HG02588 (cell line): Measurements from ENCODE around the gene B3GALT5.

Experiments used
- ATAC-seq: cut with Tn5 transposase; IDR thresholded peaks from one replicate; pipeline ENCODE4 v1.9.1; 2021; ENCODE audit warnings: mild to moderate bottlenecking, moderate library complexity; ENCODE audit not compliant: unreplicated experiment

Gene B3GALT5

DNA sequence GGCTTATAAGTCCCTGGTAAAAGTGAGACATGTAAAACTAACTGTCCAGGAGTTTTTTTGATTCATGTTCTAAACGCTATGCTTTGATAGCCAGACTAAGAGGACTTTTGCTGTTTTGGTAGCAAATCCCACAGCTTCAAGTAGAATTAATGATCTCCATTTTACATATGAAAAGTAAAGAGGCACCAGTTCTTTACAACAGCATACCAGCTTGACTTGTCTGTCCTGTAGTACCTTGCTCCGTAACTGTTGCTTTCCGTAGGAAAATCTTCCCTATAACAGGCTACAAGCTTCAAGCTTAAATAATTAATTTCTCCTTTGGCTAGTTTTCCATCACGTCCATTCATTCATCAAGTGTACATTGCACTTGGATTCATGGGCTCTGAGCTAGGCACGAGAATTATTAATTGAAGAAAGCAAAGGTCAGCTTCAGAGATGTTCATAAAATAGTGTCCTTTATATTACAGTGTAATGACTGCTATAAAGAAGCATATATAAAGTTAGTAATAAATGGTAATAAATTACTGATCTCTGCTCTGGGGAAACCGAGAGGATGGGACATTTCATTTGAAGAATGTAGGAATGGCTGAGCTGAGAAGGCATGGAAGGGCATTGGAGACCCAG, 29.2 kb downstream of the B3GALT5 start:
- no peak for ATAC-seq

DNA sequence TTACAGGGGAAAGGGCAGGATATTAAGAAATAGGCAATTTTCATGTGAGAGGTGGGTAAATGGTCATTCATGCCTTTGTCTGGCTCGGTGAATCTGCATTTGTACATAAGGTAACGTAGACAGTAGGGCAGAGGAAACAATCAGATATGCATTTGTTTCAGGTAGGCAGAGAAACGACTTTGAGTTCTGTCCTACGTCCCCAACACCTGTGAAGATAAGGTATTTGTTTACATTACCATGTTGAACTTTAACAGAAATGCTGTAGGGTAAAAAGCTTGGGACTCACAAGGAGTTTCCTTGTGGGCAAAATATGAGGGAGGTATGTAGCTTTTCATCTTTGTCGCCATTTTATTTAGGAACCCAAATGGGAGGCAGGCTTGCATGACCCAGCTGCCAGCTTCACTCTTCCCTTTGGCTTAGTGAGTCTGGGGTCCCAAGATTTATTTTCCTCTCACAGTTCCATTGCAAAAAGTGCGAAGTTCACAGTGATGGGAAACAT, 31.4 kb downstream of the B3GALT5 start:
- no peak for ATAC-seq

DNA sequence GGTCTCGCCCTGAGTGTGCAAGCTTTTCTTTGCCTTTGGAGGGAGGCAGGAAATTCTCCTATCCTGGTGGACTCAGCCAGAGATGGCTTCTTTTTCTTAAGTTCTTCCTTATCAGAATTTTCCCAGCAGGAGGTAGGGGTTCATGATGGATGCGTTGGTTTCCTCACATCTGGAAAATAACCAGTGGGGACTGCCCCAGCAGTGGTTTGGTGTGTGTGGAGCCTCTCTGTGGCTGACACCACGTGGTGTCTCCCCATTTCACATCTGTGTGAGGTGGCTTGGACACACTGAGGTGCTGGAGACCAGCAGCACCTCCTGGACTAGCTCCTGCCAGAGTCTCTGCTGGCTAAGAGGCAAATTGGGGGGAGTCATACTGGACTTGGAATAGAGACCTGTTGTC, 32.6 kb downstream of the B3GALT5 start:
- no peak for ATAC-seq

DNA sequence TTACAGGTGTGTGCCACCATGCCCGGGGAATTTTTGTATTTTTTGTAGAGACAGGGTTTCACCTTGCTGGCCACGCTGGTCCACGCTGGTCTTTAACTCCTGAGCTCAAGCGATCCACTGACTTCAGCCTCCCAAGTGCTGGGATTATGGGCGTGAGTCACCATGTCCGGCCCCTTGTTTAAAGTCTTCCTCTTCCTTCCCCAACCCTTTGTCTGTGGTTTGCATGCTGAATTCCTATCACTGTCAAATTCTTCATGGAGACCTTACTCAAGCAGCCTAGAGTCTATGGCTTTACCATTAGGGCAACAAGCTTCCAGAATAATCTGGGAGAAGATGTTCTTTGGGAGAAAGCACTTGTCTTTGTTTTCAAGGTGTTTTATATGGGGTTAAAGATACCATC, 34.7 kb downstream of the B3GALT5 start:
- no peak for ATAC-seq

DNA sequence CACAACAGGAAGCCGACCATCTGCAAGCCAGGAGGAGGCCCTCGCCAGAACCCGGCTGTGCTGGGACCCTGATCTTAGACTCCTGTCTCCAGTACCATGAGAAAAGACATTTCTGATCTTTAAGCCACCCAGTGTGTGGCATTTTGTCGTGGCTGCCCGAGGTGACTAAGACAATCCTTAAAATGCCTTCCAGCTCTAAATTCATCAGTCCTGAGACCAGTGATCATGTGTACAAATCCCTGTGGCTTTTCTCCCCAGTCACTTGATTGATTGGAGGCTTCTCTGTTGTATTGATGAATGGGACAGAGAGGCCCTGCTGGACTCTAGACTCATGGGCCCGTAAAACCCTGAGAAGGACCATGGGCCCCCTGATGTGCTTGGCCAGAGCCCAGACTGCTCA, 36.1 kb downstream of the B3GALT5 start:
- ATAC-seq, result no peak

DNA sequence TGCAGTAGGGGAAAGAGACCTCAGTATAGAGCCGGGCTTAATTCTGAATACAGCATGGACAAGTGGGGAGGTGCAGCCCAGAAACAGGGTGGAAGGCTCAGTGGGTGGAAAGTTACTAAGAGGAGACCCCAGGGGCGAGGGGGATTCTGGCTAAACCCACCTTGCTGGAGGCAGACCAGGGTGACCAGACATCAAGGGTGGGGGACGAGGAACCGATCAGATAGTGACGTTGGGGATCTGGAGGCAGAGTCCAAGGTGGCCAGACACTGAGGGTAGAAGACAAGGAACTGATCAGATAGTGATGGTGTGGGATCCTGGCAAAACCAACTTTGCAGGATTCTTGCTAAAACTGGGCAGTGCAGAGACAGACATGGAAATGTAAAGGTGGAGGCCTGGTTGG, 36.8 kb downstream of the B3GALT5 start:
- no peak for ATAC-seq

- no peak for ATAC-seq
Measured at GRCh38 chr21:39650306-39650705, 37.6 kb downstream of the B3GALT5 start.

DNA sequence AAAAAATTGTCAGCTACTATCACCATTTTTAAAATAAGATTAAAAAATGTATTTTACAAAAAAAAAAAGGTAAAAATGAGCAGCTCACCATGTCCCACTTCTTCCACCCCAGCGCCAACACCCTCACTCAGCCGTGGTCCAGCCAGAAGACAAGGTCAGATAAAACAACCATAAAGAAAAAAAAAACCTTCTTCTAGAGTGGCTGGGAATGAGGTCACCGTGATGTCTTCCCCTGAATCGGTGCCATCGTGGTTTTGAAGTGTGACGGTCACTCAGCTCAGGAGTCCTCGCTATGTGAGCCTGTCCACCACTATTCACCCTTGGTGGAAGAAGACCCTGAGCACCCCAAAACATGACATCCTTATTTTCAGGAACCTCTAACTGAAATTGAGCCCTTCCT, 38.1 kb downstream of the B3GALT5 start:
- ATAC-seq, result no peak

DNA sequence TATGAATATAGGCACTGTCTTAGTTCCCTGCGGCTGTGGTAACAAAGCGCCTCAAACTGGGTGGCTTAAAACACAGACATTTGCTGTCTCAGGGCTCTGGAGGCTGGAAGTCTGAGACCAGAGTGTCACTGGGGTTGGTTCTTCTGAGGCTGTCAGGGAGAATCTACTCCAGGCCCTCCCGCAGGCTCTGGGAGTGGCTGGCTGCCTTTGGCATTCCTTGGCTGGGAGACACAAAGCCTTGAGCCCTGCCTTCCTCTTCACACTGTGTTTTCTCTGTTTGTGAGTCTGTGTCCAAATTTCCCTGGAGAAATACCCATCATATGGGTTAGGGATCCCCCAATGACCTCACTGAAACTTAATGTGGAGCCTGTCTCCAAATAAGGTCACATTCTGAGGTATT, 38.5 kb downstream of the B3GALT5 start:
- ATAC-seq, result no peak

- ATAC-seq, result no peak
Measured at GRCh38 chr21:39654951-39655350, 42.2 kb downstream of the B3GALT5 start.

DNA sequence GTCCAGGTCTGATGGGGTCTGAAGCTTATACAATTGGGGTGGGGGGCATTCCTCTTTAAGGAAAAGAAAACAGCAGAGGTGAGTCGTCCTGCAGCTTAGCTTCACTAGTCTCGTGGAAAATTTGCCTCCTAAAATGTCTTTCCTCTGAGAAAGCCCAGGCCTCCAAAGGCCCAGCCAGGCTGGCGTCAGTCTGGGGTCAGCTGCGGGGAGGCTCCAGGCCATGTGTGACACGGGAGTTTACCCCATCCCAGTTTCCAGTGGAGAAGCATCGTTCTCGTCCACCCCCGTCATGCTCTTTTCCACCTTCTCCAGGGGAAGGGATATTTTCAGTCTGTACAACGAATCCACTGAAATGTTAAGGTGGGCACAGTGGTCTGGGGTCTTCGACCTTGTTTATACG, 42.8 kb downstream of the B3GALT5 start:
- ATAC-seq, result no peak

- no peak for ATAC-seq
Measured at GRCh38 chr21:39656209-39656608, 43.5 kb downstream of the B3GALT5 start.

- no peak for ATAC-seq
Measured at GRCh38 chr21:39657091-39657689, 44.5 kb downstream of the B3GALT5 start.

DNA sequence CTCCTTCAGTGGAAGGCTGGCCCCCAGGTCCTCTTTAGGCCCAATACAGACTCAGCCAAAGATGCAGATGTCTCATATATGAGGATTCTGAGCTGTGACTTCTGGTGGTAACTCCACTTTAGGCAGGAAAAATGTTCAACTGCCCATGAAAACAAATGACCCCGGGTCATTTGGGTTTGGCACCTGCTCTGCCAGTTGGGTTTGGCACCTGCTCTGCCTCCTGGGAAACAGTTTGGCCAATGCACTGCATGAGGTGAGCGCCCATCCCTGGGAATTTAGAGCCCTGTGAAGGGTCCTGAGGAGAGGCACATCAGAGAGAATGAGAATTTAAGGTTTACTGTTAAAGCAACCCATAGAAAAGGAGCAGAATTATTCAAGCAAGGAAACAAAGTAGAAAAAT, 45.3 kb downstream of the B3GALT5 start:
- no peak for ATAC-seq

- ATAC-seq, result no peak
Measured at GRCh38 chr21:39659070-39659815, 46.5 kb downstream of the B3GALT5 start.

DNA sequence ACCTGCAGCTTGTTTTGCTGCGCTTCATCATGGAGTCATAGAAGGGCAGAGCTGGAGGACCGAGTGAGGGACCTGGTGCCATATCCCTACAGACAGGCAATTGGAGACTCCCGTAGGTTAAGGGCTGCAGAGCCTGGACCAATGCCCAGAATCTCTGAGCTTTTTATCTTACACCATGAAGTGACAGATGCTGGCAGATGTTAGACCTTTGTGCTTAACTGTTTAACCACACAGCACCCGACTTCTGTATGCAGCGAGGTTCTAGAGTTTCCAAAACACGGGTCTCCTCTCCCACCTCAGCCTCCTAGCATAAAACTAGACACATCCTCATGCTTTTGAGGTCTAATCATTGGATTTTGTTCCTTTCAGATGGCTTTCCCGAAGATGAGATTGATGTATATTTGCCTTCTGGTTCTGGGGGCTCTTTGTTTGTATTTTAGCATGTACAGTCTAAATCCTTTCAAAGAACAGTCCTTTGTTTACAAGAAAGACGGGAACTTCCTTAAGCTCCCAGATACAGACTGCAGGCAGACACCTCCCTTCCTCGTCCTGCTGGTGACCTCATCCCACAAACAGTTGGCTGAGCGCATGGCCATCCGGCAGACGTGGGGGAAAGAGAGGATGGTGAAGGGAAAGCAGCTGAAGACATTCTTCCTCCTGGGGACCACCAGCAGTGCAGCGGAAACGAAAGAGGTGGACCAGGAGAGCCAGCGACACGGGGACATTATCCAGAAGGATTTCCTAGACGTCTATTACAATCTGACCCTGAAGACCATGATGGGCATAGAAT, 47.6 kb downstream of the B3GALT5 start:
- no peak for ATAC-seq

- no peak for ATAC-seq
Measured at GRCh38 chr21:39661121-39661520, 48.4 kb downstream of the B3GALT5 start.

- no peak for ATAC-seq
Measured at GRCh38 chr21:39661740-39662139, 49.0 kb downstream of the B3GALT5 start.

- no peak for ATAC-seq
Measured at GRCh38 chr21:39662411-39662953, 49.7 kb downstream of the B3GALT5 start.

- no peak for ATAC-seq
Measured at GRCh38 chr21:39663066-39663465, 50.3 kb downstream of the B3GALT5 start.
